ENCODE measurements around the gene VTCN1.

VTCN1 gene

GRCh38 chr1:117147856-117148588 lies 62.7 kb downstream of the VTCN1 start:
- no peak for DNase-seq (ENCODE audit: low spot score)
- no peak for TF ChIP-seq CTCF (IDR thresholded peaks at IDR 0.05; ENCODE audit: extremely low read depth, missing control alignments)

GRCh38 chr1:117147341-117147831 lies 63.3 kb downstream of the VTCN1 start:
- TF ChIP-seq CTCF (IDR thresholded peaks at IDR 0.05; ENCODE audit: extremely low read depth, missing control alignments): no peak
- no peak for DNase-seq (ENCODE audit: low spot score)

GRCh38 chr1:117146575-117147340 lies 64.0 kb downstream of the VTCN1 start:
- no peak for DNase-seq (ENCODE audit: low spot score)
- no peak for TF ChIP-seq CTCF (IDR thresholded peaks at IDR 0.05; ENCODE audit: extremely low read depth, missing control alignments)

GRCh38 chr1:117146072-117146471 lies 64.7 kb downstream of the VTCN1 start:
- TF ChIP-seq CTCF (IDR thresholded peaks at IDR 0.05; ENCODE audit: extremely low read depth, missing control alignments): no peak
- no peak for DNase-seq (ENCODE audit: low spot score)

- TF ChIP-seq CTCF (IDR thresholded peaks at IDR 0.05; ENCODE audit: extremely low read depth, missing control alignments): no peak
- DNase-seq (ENCODE audit: low spot score): no peak
Measured at GRCh38 chr1:117143871-117144270, 66.9 kb downstream of the VTCN1 start.

- TF ChIP-seq CTCF (IDR thresholded peaks at IDR 0.05; ENCODE audit: extremely low read depth, missing control alignments): no peak
- no peak for DNase-seq (ENCODE audit: low spot score)
Measured at GRCh38 chr1:117143172-117143571, 67.6 kb downstream of the VTCN1 start.

GRCh38 chr1:117142200-117142599 lies 68.5 kb downstream of the VTCN1 start:
- DNase-seq (ENCODE audit: low spot score): no peak
- no peak for TF ChIP-seq CTCF (IDR thresholded peaks at IDR 0.05; ENCODE audit: extremely low read depth, missing control alignments)
